Heart left ventricle (tissue), 13 donors: Measurements from ENCODE around the gene FEM1B.

Experiments used
- POLR2A ChIP-seq, 2 donors: fragments of 450-650 bp; IDR thresholded peaks; one replicate each; pipeline ENCODE4 v1.6.1; 2017; ENCODE audit warnings: antibody characterized with exemption in 2 of 2, mild to moderate bottlenecking in 2 of 2, moderate library complexity in 2 of 2
- TF ChIP-seq, protein P1 (sequence below), 12 donors: fragments of 200-600 bp; sonication (generic) in 4 of 12; IDR thresholded peaks; one replicate each; pipeline versions ENCODE4 v1.5.0 to v1.8.0; 2018 to 2022; ENCODE audit warnings: antibody characterized with exemption in 12 of 12, mild to moderate bottlenecking in 5 of 12
- donor health status: ischemic (EF 13 %, LVEDD 7.1; RV severe dilation, severe dysfunction).
- donor health status: DM: no; HTN: yes; CAD: no.
- donor health status: DM: no; HTN: no; CAD: no.
- donor health status: ischemic (EF 25% LVEDD 6.9; RV normal size, moderate dysfunction).
- donor health status: ischemic (EF 25% LVEDD 5.7; RV mildly dilated, moderate dysfunction).
- donor health status: ischemic (EF 35%, LVEDD 5.7; RV mildly dilated, moderate dysfunction).
- donor health status: nonischemic (EF 11% LVEDD 7.7; RV severe dilation, severe dysfunction).
- donor health status: DM: yes; HTN: yes; CAD: no.
- donor health status: PGD.
- donor health status: ischemic (EF 29% LVEDD 5.4; RV normal size, mild dysfunction).
- donor health status: nonischemic (EF 23%, LVEDD 6.1; RV moderate dilation, normal function).

DNA sequence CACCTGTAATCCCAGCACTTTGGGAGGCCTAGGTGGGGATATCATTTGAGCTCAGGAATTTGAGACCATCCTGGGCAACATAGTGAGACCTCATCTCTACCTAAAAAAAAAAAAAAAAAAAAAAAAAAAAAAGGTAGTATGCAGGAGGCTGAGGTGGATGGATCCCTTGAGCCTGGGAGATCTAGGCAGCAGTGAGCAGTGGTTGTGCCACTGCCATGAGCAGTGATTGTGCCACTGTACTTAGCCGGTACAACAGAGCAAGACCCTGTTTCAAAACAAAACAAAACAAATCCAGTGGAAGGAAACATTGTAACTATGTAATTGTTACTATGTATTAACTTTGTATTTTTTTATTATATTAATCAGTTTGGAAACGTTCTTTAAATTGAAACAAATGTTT is 5.9 kb downstream of the FEM1B start:
- TF ChIP-seq, protein P1, sequence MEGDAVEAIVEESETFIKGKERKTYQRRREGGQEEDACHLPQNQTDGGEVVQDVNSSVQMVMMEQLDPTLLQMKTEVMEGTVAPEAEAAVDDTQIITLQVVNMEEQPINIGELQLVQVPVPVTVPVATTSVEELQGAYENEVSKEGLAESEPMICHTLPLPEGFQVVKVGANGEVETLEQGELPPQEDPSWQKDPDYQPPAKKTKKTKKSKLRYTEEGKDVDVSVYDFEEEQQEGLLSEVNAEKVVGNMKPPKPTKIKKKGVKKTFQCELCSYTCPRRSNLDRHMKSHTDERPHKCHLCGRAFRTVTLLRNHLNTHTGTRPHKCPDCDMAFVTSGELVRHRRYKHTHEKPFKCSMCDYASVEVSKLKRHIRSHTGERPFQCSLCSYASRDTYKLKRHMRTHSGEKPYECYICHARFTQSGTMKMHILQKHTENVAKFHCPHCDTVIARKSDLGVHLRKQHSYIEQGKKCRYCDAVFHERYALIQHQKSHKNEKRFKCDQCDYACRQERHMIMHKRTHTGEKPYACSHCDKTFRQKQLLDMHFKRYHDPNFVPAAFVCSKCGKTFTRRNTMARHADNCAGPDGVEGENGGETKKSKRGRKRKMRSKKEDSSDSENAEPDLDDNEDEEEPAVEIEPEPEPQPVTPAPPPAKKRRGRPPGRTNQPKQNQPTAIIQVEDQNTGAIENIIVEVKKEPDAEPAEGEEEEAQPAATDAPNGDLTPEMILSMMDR (IDR thresholded peaks at IDR 0.05), result no peak
- no peak for TF ChIP-seq POLR2A (IDR thresholded peaks at IDR 0.05)
